Heart right ventricle (tissue), 16 donors: ENCODE measurements around the gene SLC25A38. TPM values are rescaled to one million over a fixed set of nuclear protein-coding genes. Genes with fewer than 3 reads are reported as not detected.

ENCODE experiments used
- ATAC-seq, 8 donors: fragments of 200-7000 bp; cut with Tn5 transposase; one replicate each; pipeline ENCODE4 v1.9.1; 2020; ENCODE audit warnings: mild to moderate bottlenecking in 8 of 8, moderate library complexity in 8 of 8, moderate number of reproducible peaks in 1 of 8
- DNase-seq, 2 donors: peaks; one replicate each; pipeline ENCODE4 v3.0.0-alpha.2; 2020
- H3K27ac ChIP-seq, 10 donors: fragments of 200-600 bp; sonication (generic) in 2 of 10; one replicate each; pipeline versions ENCODE4 v1.5.0 to v1.8.0; 2020 to 2022; ENCODE audit warnings: mild to moderate bottlenecking in 3 of 10
- H3K27me3 ChIP-seq, 7 donors: fragments of 200-600 bp; one replicate each; pipeline ENCODE4 v1.8.0; 2021 to 2022; ENCODE audit warnings: mild to moderate bottlenecking in 2 of 7
- H3K36me3 ChIP-seq, 9 donors: fragments of 200-600 bp; sonication (generic) in 1 of 9; one replicate each; pipeline versions ENCODE4 v1.5.0 to v1.8.0; 2020 to 2022; ENCODE audit warnings: mild to moderate bottlenecking in 2 of 9
- H3K4me1 ChIP-seq, 9 donors: fragments of 200-600 bp; sonication (generic) in 1 of 9; one replicate each; pipeline versions ENCODE4 v1.5.0 to v1.8.0; 2020 to 2022; ENCODE audit warnings: mild to moderate bottlenecking in 4 of 9
- H3K4me3 ChIP-seq, 10 donors: fragments of 200-600 bp; sonication (generic) in 2 of 10; one replicate each; pipeline versions ENCODE4 v1.5.0 to v1.8.0; 2020 to 2022; ENCODE audit warnings: mild to moderate bottlenecking in 7 of 10, moderate library complexity in 2 of 10
- H3K9me3 ChIP-seq, 11 donors: fragments of 200-600 bp in 10 of 11; sonication (generic) in 2 of 11; one replicate each; pipeline versions ENCODE4 v1.5.0 to v1.8.0; 2013 to 2022; ENCODE audit warnings: mild to moderate bottlenecking in 2 of 11, control low read depth in 1 of 11, moderate library complexity in 1 of 11
- CTCF ChIP-seq, 9 donors: fragments of 200-600 bp; sonication (generic) in 2 of 9; IDR thresholded peaks; one replicate each; pipeline versions ENCODE4 v1.5.0 to v1.8.0; 2021 to 2022; ENCODE audit warnings: antibody characterized with exemption in 9 of 9, mild to moderate bottlenecking in 5 of 9, moderate library complexity in 1 of 9
- WGBS, 2 donors: extraction: QIAGEN DNeasy Blood & Tissue Kit; methylation state at CpG; one replicate each; pipeline ENCODE4 v1.1.7; 2013; ENCODE audit warnings: inconsistent platforms in 1 of 2; 5-methylcytosine and 5-hydroxymethylcytosine counted together
- intact Hi-C, 10 donors: fragments of 100-400 bp; cut with DNase I; formaldehyde crosslinking; loops; one replicate each; pipeline versions ENCODE4 v1.11.1 to v1.14.2; 2022
- polyA plus RNA-seq, 2 donors: library from polyadenylated mRNA; stranded (reverse); fragments of 200-250 nt; gene quantifications; one replicate each; pipeline ENCODE4 v1.2.3, GENCODE V29; 2013
- total RNA-seq, 10 donors: library from RNA; stranded (reverse); fragmentation: NEBNext Ultra II Directional in 3 of 10; extraction: Animal tissue kit (Norgen Biotek cat#: 25700) in 3 of 10; gene quantifications; one replicate each; pipeline versions ENCODE4 v1.2.1 to v1.2.4, GENCODE V29; 2021 to 2023
- donor health status: Arrhythmogenic right ventricular cardiomyopathy.
- donor health status: ischemic (EF 13 %, LVEDD 7.1; RV severe dilation, severe dysfunction).
- donor health status: healthy with polysubstance abuse.
- donor health status: DM: no; HTN: yes; CAD: no.
- donor health status: DM: no; HTN: no; CAD: no.
- donor health status: ischemic (EF 25% LVEDD 6.9; RV normal size, moderate dysfunction).
- donor health status: ischemic (EF 25% LVEDD 5.7; RV mildly dilated, moderate dysfunction).
- donor health status: healthy.
- donor health status: DM: yes; HTN: yes; CAD: no.
- donor health status: Ischemic cardiomyopathy.
- donor health status: ischemic (EF 35%, LVEDD 5.7; RV mildly dilated, moderate dysfunction).
- donor health status: nonischemic (EF 11% LVEDD 7.7; RV severe dilation, severe dysfunction).
- donor health status: DM: yes; HTN: yes; CAD: no.
- donor health status: PGD.
- donor health status: ischemic (EF 29% LVEDD 5.4; RV normal size, mild dysfunction).
- donor health status: nonischemic (EF 23%, LVEDD 6.1; RV moderate dilation, normal function).

SLC25A38 gene
- total and polyA plus RNA-seq, 12 donors: 9.7 to 25.8 (median 19.2) TPM

- no peaks in the 10 kb centered on the region for H3K9me3 ChIP-seq
- no peak overlapping the region for H3K4me3 ChIP-seq
- H3K36me3 ChIP-seq: no peaks in the 10 kb centered on the region
- H3K4me1 ChIP-seq: peaks cover 0 to 7% (median 0%) of the 10 kb centered on the region in 9 donors
- DNase-seq: no peak
- no peak for ATAC-seq
- WGBS, 2 donors: 89 to 93% methylated on average over 2 of the region's 2 CpGs
- no peak overlapping the region for H3K27ac ChIP-seq
- no peaks in the 10 kb centered on the region for H3K27me3 ChIP-seq
- no peak for TF ChIP-seq CTCF (IDR thresholded peaks at IDR 0.05)
- intact Hi-C loops: loop anchor here in 7 of 10 donors (5.0 kb wide), 1 partner anchor 77 kb away; no protein-coding TSS in a partner anchor
These were observed 36.7 kb downstream of the SLC25A38 start for GRCh38 chr3:39419742-39420315.

GRCh38 chr3:39420543-39420942 is 37.4 kb downstream of the SLC25A38 start:
- WGBS, 2 donors: 94% methylated on average over 2 of the region's 2 CpGs
- Histone ChIP-seq H3K27me3 (no peaks in the 10 kb centered on the region), H3K4me1 (peaks cover 0 to 6% (median 0%) of the 10 kb centered on the region in 9 donors), H3K9me3 (no peaks in the 10 kb centered on the region), H3K36me3 (no peaks in the 10 kb centered on the region), H3K27ac (no peak overlapping the region), H3K4me3 (no peak overlapping the region)
- ATAC-seq (no peak), DNase-seq (no peak)
- no peak for TF ChIP-seq CTCF (IDR thresholded peaks at IDR 0.05)
- intact Hi-C loops: no loop called here

GRCh38 chr3:39423436-39423970 is 40.3 kb downstream of the SLC25A38 start:
- 56 to 67% methylated on average over 1 of the region's 1 CpG for WGBS, 2 donors
- no peak for ATAC-seq

GRCh38 chr3:39426312-39426711 is 43.1 kb downstream of the SLC25A38 start:
- H3K4me3 ChIP-seq: no peak overlapping the region
- intact Hi-C loops: no loop called here
- H3K36me3 ChIP-seq: no peaks in the 10 kb centered on the region
- TF ChIP-seq CTCF (IDR thresholded peaks at IDR 0.05): no peak
- no peak for ATAC-seq
- WGBS, 2 donors: 71 to 95% methylated on average over 1 of the region's 1 CpG
- peaks cover 0 to 12% (median 7%) of the 10 kb centered on the region in 9 donors for H3K4me1 ChIP-seq
- H3K27ac ChIP-seq: no peak overlapping the region
- no peaks in the 10 kb centered on the region for H3K27me3 ChIP-seq
- no peaks in the 10 kb centered on the region for H3K9me3 ChIP-seq
- no peak for DNase-seq

More at GRCh38 chr3:39423436-39423970, 40.3 kb downstream of the SLC25A38 start:
- Histone ChIP-seq H3K36me3 (no peaks in the 10 kb centered on the region), H3K4me1 (peaks cover 0 to 5% (median under 1%) of the 10 kb centered on the region in 9 donors), H3K9me3 (no peaks in the 10 kb centered on the region), H3K27ac (no peak overlapping the region), H3K4me3 (no peak overlapping the region), H3K27me3 (no peaks in the 10 kb centered on the region)
- DNase-seq: no peak
- intact Hi-C loops: no loop called here
- no peak for TF ChIP-seq CTCF (IDR thresholded peaks at IDR 0.05)
